Peyer's patch (tissue), 4 donors: ENCODE results near the gene SHROOM2.

Experiments used
- POLR2A ChIP-seq, 2 donors: fragments of 450-650 bp; IDR thresholded peaks; one replicate each; pipeline ENCODE4 v1.5.1; 2017; ENCODE audit warnings: antibody characterized with exemption in 2 of 2, mild to moderate bottlenecking in 2 of 2, moderate library complexity in 2 of 2
- TF ChIP-seq, protein P1 (sequence below), 6 experiments: fragments of 450-650 bp in 4 of 6; fragments of 200-600 bp in 2 of 6; sonication (generic) in 1 of 6; IDR thresholded peaks; one replicate each; pipeline ENCODE4 v1.5.1; 2017 to 2019; ENCODE audit warnings: antibody characterized with exemption in 6 of 6, mild to moderate bottlenecking in 3 of 6, moderate library complexity in 1 of 6

DNA sequence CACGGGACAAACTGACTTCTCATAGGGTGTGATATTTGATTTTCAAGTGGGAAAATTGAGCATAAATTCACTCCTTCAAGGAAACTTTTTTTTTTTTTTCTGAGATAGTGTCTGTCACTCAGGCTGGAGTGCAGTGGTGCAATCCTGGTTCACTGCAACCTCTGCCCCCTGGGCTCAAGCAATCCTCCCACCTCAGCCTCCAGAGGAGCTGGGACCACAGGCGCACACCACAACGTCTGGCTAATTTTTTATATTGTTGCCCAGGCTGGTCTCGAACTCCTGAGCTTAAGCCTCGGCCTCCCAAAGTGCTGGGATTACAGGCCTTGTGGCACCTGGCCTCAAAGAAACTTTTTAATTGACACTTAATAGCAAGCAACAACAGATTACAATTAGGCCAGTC is 194.7 kb downstream of the SHROOM2 start:
- TF ChIP-seq, protein P1, sequence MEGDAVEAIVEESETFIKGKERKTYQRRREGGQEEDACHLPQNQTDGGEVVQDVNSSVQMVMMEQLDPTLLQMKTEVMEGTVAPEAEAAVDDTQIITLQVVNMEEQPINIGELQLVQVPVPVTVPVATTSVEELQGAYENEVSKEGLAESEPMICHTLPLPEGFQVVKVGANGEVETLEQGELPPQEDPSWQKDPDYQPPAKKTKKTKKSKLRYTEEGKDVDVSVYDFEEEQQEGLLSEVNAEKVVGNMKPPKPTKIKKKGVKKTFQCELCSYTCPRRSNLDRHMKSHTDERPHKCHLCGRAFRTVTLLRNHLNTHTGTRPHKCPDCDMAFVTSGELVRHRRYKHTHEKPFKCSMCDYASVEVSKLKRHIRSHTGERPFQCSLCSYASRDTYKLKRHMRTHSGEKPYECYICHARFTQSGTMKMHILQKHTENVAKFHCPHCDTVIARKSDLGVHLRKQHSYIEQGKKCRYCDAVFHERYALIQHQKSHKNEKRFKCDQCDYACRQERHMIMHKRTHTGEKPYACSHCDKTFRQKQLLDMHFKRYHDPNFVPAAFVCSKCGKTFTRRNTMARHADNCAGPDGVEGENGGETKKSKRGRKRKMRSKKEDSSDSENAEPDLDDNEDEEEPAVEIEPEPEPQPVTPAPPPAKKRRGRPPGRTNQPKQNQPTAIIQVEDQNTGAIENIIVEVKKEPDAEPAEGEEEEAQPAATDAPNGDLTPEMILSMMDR (IDR thresholded peaks at IDR 0.05), result no peak
- TF ChIP-seq POLR2A (IDR thresholded peaks at IDR 0.05), result no peak
